MCF 10A (cell line): ENCODE results near the gene CAMSAP2. TPM values are rescaled to one million over a fixed set of nuclear protein-coding genes. Genes with fewer than 3 reads are reported as not detected.

ENCODE experiments used
- BruUV-seq: library from RNA; stranded (reverse); fragments of 400-500 nt; replicated peaks from 2 replicates; lab custom pipeline; 2021; lab: Mats Ljungman, UMichigan
- CTCF ChIA-PET: fragments of 300-600 bp; sonication (Branson Sonifier 250); formaldehyde crosslinking; extraction: SDS; loops from one replicate; lab custom pipeline; 2021; ENCODE audit warnings: antibody characterized with exemption, inconsistent platforms; lab: Yijun Ruan, JAX
- POLR2A ChIA-PET: fragments of 300-600, 350-650 bp; sonication (Branson Sonifier 250); formaldehyde crosslinking; extraction: SDS; loops from one replicate; lab custom pipeline; 2020; ENCODE audit warnings: antibody characterized with exemption, inconsistent platforms; lab: Yijun Ruan, JAX
- DNase-seq: peaks from one replicate; pipeline ENCODE4 v3.0.0-alpha.2; 2018; ENCODE audit not compliant: unreplicated experiment
- H3K27ac Mint-ChIP-seq: one replicate; pipeline ENCODE4 v1.8.0; 2022; ENCODE audit warnings: mild to moderate bottlenecking, low read depth, mixed read lengths; ENCODE audit not compliant: unreplicated experiment
- H3K27me3 Mint-ChIP-seq: one replicate; pipeline ENCODE4 v1.8.0; 2022; ENCODE audit warnings: mixed read lengths; ENCODE audit not compliant: insufficient read depth, unreplicated experiment
- H3K36me3 Mint-ChIP-seq: one replicate; pipeline ENCODE4 v1.8.0; 2022; ENCODE audit warnings: mild to moderate bottlenecking, moderate library complexity, mixed read lengths; ENCODE audit not compliant: insufficient read depth, unreplicated experiment
- H3K4me1 Mint-ChIP-seq: one replicate; pipeline ENCODE4 v1.8.0; 2022; ENCODE audit warnings: mixed read lengths; ENCODE audit not compliant: insufficient read depth, unreplicated experiment
- H3K4me3 Mint-ChIP-seq: one replicate; pipeline ENCODE4 v1.8.0; 2022; ENCODE audit warnings: mild to moderate bottlenecking, moderate library complexity, mixed read lengths; ENCODE audit not compliant: unreplicated experiment
- H3K9me3 Mint-ChIP-seq: one replicate; pipeline ENCODE4 v1.8.0; 2022; ENCODE audit warnings: mixed read lengths; ENCODE audit not compliant: unreplicated experiment
- CTCF ChIP-seq: fragments of 200-600 bp; IDR thresholded peaks from one replicate; pipeline ENCODE4 v1.8.0; 2022; ENCODE audit warnings: antibody characterized with exemption, mild to moderate bottlenecking; ENCODE audit not compliant: unreplicated experiment
- intact Hi-C: fragments of 100-400 bp; cut with micrococcal nuclease; formaldehyde crosslinking; loops from 2 replicates; pipeline ENCODE4 v1.14.1; 2022
- total RNA-seq: library from RNA; stranded (reverse); gene quantifications from 2 replicates; pipeline ENCODE4 v1.2.3, GENCODE V29; 2022

The CAMSAP2 gene
- total RNA-seq, 1 experiment from 2014 or later: 209 TPM

- Mint-ChIP-seq H3K27ac (peak overlapping the region; percentile 2), H3K9me3 (no peaks in the 10 kb centered on the region), H3K4me3 (no peak overlapping the region), H3K4me1 (peaks cover 14% of the 10 kb centered on the region), H3K36me3 (peaks cover 81% of the 10 kb centered on the region), H3K27me3 (no peaks in the 10 kb centered on the region)
- ChIA-PET POLR2A (interaction anchor here (0.7 to 1.1 kb wide), 3 partner anchors 10 to 238 kb away, joined by 3 read pairs; no protein-coding TSS in a partner anchor), CTCF (no interaction called here)
- DNase-seq: peak; percentile 74
- TF ChIP-seq CTCF: no peak
- BruUV-seq: no TSS peak
- intact Hi-C loops: no loop called here
These were observed 118.1 kb downstream of the CAMSAP2 start for GRCh38 chr1:200856716-200857357.

- CTCF ChIA-PET: no interaction called here
- H3K27ac Mint-ChIP-seq: peak overlapping the region; percentile 2
- H3K36me3 Mint-ChIP-seq: peaks cover 81% of the 10 kb centered on the region
- H3K9me3 Mint-ChIP-seq: no peaks in the 10 kb centered on the region
- no peaks in the 10 kb centered on the region for H3K27me3 Mint-ChIP-seq
- H3K4me3 Mint-ChIP-seq: no peak overlapping the region
- TF ChIP-seq CTCF: no peak
- H3K4me1 Mint-ChIP-seq: peaks cover 14% of the 10 kb centered on the region
- no peak for DNase-seq
- POLR2A ChIA-PET: interaction anchor here (0.7 to 1.1 kb wide), 3 partner anchors 9 to 239 kb away, joined by 3 read pairs; no protein-coding TSS in a partner anchor
- TSS peak; percentile 44 for BruUV-seq
- intact Hi-C loops: no loop called here
These were observed 119.1 kb downstream of the CAMSAP2 start for GRCh38 chr1:200857804-200858203.

- POLR2A ChIA-PET: interaction anchor here (0.6 to 1.6 kb wide), 3 partner anchors 12 to 229 kb away, joined by 3 to 5 read pairs (median 3); no protein-coding TSS in a partner anchor
- no peaks in the 10 kb centered on the region for H3K9me3 Mint-ChIP-seq
- peaks cover 79% of the 10 kb centered on the region for H3K36me3 Mint-ChIP-seq
- CTCF ChIA-PET: interaction anchor here (0.6 to 1.0 kb wide), 3 partner anchors 19 to 240 kb away, joined by 3 to 4 read pairs (median 4); no protein-coding TSS in a partner anchor
- intact Hi-C loops: no loop called here
- DNase-seq: no peak
- peak overlapping the region; percentile 9 for H3K27ac Mint-ChIP-seq
- H3K27me3 Mint-ChIP-seq: no peaks in the 10 kb centered on the region
- TF ChIP-seq CTCF: no peak
- H3K4me1 Mint-ChIP-seq: peaks cover 4% of the 10 kb centered on the region
- BruUV-seq: no TSS peak
- H3K4me3 Mint-ChIP-seq: no peak overlapping the region
These were observed 123.4 kb downstream of the CAMSAP2 start for GRCh38 chr1:200861937-200862647.
